ENCODE measurements around the gene NCEH1. TPM values are rescaled to one million over a fixed set of nuclear protein-coding genes. Genes with fewer than 3 reads are reported as not detected.

The NCEH1 gene
- total and polyA plus RNA-seq, 2 experiments from 2014 or later: 4.7 to 10.5 TPM

- peaks cover 3% of the 10 kb centered on the region for H3K4me1 ChIP-seq (ENCODE audit: insufficient read depth)
Measured at GRCh38 chr3:172696357-172696756, 14.5 kb downstream of the NCEH1 start.

GRCh38 chr3:172694573-172695246 is 16.2 kb downstream of the NCEH1 start:
- H3K9me2 ChIP-seq (replicated peaks; ENCODE audit: insufficient read depth): no peaks in the 10 kb centered on the region
- no peak for TF ChIP-seq CTCF (IDR thresholded peaks at IDR 0.05; ENCODE audit: poor library complexity)
- no peak for TF ChIP-seq EZH2phosphoT487 (IDR thresholded peaks at IDR 0.05; ENCODE audit: low read depth, severe bottlenecking, unreplicated experiment)
- TF ChIP-seq EZH2 (IDR thresholded peaks at IDR 0.05; ENCODE audit: borderline replicate concordance): no peak

More at GRCh38 chr3:172696357-172696756, 14.5 kb downstream of the NCEH1 start:
- no peak for TF ChIP-seq EZH2 (IDR thresholded peaks at IDR 0.05; ENCODE audit: borderline replicate concordance)
- no peak for TF ChIP-seq EZH2phosphoT487 (IDR thresholded peaks at IDR 0.05; ENCODE audit: low read depth, severe bottlenecking, unreplicated experiment)
- TF ChIP-seq CTCF (IDR thresholded peaks at IDR 0.05; ENCODE audit: poor library complexity): no peak
- Histone ChIP-seq H3K27ac (peak overlapping the region; percentile 25), H3K4me2 (no peak overlapping the region), H3K9me3 (ENCODE audit: low read depth) (no peaks in the 10 kb centered on the region), H2AFZ (no peak overlapping the region), H3K9me2 (replicated peaks; ENCODE audit: insufficient read depth) (no peaks in the 10 kb centered on the region), H3K79me2 (peaks cover 32% of the 10 kb centered on the region), H3K27me3 (no peaks in the 10 kb centered on the region), H3K36me3 (replicated peaks; ENCODE audit: insufficient read depth, low read depth) (no peaks in the 10 kb centered on the region), H3K4me3 (no peak overlapping the region), H4K20me1 (ENCODE audit: insufficient read depth, poor library complexity, severe bottlenecking) (no peaks in the 10 kb centered on the region)
- 66% methylated on average over 5 of the region's 5 CpGs for WGBS (ENCODE audit: low lambda C conversion rate, missing lambda C conversion rate)
- DNase-seq (ENCODE audit: low spot score): no peak

GRCh38 chr3:172692751-172693338 is 18.0 kb downstream of the NCEH1 start:
- H3K79me2 ChIP-seq: peaks cover 10% of the 10 kb centered on the region
- 88% methylated on average over 2 of the region's 2 CpGs for WGBS (ENCODE audit: low lambda C conversion rate, missing lambda C conversion rate)

More at GRCh38 chr3:172694573-172695246, 16.2 kb downstream of the NCEH1 start:
- no peak overlapping the region for H3K27ac ChIP-seq
- H3K4me3 ChIP-seq: no peak overlapping the region
- WGBS (ENCODE audit: low lambda C conversion rate, missing lambda C conversion rate): 93% methylated on average over 4 of the region's 4 CpGs
- H3K4me2 ChIP-seq: no peak overlapping the region
- no peak for DNase-seq (ENCODE audit: low spot score)
- peaks cover 3% of the 10 kb centered on the region for H3K4me1 ChIP-seq (ENCODE audit: insufficient read depth)
- no peaks in the 10 kb centered on the region for H3K36me3 ChIP-seq (replicated peaks; ENCODE audit: insufficient read depth, low read depth)
- H3K79me2 ChIP-seq: peaks cover 19% of the 10 kb centered on the region
- H3K9me3 ChIP-seq (ENCODE audit: low read depth): no peaks in the 10 kb centered on the region
- no peaks in the 10 kb centered on the region for H4K20me1 ChIP-seq (ENCODE audit: insufficient read depth, poor library complexity, severe bottlenecking)
- H2AFZ ChIP-seq: no peak overlapping the region
- H3K27me3 ChIP-seq: no peaks in the 10 kb centered on the region

More at GRCh38 chr3:172692751-172693338, 18.0 kb downstream of the NCEH1 start:
- Histone ChIP-seq H3K4me3 (no peak overlapping the region), H3K27me3 (no peaks in the 10 kb centered on the region), H3K4me2 (no peak overlapping the region), H4K20me1 (ENCODE audit: insufficient read depth, poor library complexity, severe bottlenecking) (no peaks in the 10 kb centered on the region), H3K9me3 (ENCODE audit: low read depth) (no peaks in the 10 kb centered on the region), H3K27ac (no peak overlapping the region), H3K9me2 (replicated peaks; ENCODE audit: insufficient read depth) (no peaks in the 10 kb centered on the region), H2AFZ (no peak overlapping the region), H3K4me1 (ENCODE audit: insufficient read depth) (peaks cover 8% of the 10 kb centered on the region), H3K36me3 (replicated peaks; ENCODE audit: insufficient read depth, low read depth) (no peaks in the 10 kb centered on the region)
- TF ChIP-seq CTCF (IDR thresholded peaks at IDR 0.05; ENCODE audit: poor library complexity) (no peak), EZH2 (IDR thresholded peaks at IDR 0.05; ENCODE audit: borderline replicate concordance) (no peak), EZH2phosphoT487 (IDR thresholded peaks at IDR 0.05; ENCODE audit: low read depth, severe bottlenecking, unreplicated experiment) (no peak)
- no peak for DNase-seq (ENCODE audit: low spot score)
